HG03039 (cell line): Measurements from ENCODE around the gene SLC6A17.

Experiments
- ATAC-seq: cut with Tn5 transposase; IDR thresholded peaks from one replicate; pipeline ENCODE4 v1.9.1; 2021; ENCODE audit warnings: mild to moderate bottlenecking, moderate library complexity; ENCODE audit not compliant: unreplicated experiment

SLC6A17 gene

GRCh38 chr1:110150330-110151174 lies at the start of gene SLC6A17:
Gene SLC6A17, plus strand, starts transcription at chr1:110150494. Its CDS starts 16,436 bp downstream, at chr1:110166930.
- no peak for ATAC-seq

- ATAC-seq, result no peak
Observed at GRCh38 chr1:110102081-110102480, 48.2 kb upstream of the SLC6A17 start.

GRCh38 chr1:110106013-110106941 lies 44.0 kb upstream of the SLC6A17 start:
- ATAC-seq, result no peak

- no peak for ATAC-seq
Observed at GRCh38 chr1:110107867-110108469, 42.3 kb upstream of the SLC6A17 start.

- ATAC-seq, result no peak
Observed at GRCh38 chr1:110111081-110111480, 39.2 kb upstream of the SLC6A17 start.

GRCh38 chr1:110112143-110112542 lies 38.2 kb upstream of the SLC6A17 start, which contains the start of gene UBL4B:
Gene UBL4B, plus strand, starts transcription at chr1:110112443. Its CDS starts 92 bp downstream, at chr1:110112535.
- ATAC-seq, result no peak

- no peak for ATAC-seq
Observed at GRCh38 chr1:110112656-110113055, 37.6 kb upstream of the SLC6A17 start.

DNA sequence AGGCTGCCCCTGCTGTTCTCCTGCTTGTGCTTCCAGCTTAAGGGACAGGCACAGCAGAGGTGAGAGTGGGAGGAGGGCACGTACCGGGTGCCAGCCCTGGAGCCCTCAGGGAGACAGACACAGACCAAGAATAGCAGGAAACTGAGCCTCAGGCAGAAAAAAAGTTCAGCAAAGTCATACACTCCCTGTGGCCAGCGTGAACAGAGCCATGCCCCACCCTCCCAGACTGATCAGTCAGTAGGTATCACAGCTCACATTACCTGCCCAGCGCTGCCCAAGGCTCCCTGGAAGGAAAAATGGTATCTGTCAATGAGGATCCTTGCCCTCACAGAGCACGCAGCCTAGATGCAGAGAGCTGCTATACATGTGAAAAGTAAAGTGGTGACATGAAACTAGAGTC lies 36.7 kb upstream of the SLC6A17 start:
- ATAC-seq, result no peak

DNA sequence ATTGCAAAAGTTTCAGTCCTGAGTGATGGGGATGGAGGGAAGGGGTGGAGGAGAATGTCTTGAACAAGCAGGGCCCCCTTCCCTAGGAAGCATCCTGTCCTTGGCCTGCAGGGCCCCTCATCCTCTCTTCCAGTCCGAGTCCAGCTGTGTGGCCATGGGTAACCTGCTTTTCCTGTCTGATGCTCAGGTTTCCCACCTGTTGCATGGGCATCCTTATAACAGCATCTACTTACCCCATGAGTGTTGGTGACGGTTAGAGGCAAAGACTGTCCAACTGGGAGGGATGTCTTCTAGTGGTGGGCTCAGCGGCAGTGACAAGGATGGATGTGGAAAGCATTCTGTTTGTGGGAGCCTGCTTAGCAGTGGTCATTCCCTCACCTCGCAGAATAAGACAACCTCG lies 36.1 kb upstream of the SLC6A17 start:
- ATAC-seq, result no peak

DNA sequence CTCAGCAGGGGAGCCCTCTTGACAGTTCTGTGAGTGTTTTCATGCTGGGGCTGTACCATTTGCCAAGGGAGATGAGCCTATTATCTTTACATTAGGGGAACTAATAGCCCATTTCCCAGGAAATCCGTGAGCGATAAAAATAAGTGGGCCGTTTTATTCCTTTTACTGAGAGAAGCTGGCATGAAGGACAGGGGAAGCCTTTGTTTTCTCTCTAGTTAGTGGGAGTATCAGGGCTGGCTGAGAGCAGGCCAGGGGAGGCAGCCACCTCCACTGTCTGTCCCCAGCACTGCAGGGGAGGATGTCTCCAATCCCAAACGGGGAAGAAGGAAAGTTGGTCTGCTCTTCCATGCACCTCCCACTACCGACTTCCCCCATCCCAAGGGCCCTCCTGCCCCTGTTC lies 35.5 kb upstream of the SLC6A17 start:
- no peak for ATAC-seq

DNA sequence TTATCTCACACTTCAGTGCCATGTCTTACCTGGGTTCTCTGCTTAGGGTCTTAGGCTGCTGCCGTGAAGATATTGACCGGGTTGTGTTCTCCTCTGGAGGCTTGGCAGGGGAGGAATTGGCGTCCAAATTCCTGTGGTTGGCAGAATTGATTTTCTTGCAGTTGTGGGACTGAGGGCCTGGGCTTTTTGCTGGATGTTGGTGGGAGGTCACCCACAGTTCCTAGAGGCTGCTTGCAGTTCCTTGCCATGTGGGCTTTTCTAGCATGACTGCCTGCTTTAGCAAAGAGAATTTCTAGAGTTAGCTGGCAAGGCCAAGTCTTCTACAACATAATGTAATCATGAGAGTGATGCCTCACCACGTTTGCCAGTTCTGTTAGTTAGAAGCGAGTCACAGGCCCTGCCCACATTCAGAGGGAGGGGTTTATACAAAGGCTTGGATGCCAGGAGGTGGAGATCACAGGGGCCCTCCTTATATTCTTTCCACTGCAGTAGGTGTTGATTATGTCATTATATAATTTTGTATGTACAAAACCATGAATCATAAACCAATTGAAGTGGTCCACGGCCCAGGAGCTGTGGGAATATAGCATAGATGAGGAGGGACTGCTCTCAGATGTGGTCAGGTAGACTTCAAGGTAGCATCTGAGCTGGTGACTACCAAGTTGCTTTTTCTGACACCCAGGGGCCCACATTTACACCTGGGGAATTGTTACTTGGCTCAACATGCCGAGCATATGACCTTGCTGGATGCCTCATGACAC lies 31.5 kb upstream of the SLC6A17 start:
- ATAC-seq, result no peak

DNA sequence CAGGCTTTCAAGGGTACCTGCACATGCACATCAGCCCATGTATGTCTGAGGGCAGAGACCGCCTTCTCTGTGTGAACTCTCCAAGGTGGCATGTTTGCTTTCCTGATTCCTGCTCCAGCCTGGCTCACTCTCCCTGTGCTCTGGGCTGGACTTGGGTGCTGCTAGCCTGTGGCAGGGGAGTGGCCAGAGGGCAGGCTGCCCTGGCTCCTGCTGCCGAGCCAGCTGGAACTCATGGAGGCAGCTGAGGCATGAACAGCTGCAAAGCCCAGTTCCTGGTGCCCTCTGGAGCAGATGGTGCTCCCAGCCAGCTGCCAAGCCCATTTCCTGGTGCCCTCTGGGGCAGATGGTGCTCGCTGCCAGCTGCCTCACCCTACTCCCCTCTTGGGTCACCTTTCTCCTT lies 30.5 kb upstream of the SLC6A17 start:
- no peak for ATAC-seq

DNA sequence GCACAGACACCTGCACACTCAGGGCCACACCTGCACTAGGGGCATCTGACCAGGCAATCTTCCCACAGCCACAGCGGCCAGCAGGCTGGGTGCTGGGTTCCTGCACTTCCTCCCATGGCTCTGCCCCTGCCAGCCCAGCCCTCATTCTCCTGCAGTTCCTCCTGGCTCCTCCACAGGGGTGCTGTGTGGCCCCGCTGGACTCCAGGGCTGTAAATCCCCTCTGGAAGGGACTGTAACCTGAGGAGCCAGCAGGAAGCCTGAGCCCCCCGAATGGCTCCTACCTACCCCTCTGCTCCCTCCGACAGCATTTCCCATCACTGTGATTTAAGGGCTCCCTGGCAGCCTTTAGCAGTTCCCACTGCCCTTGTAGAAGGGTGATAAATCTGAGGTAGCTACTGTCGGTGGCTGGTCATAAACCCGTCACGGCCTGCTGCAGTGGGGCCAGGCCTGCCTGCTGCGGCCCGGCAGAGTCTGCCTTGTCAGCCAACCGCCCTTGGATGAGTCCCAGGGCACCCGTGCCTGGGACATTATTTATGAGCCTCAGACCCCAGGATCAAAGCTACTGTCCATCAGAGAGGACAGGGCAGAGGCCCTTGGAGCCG lies 29.2 kb upstream of the SLC6A17 start:
- ATAC-seq, result no peak

DNA sequence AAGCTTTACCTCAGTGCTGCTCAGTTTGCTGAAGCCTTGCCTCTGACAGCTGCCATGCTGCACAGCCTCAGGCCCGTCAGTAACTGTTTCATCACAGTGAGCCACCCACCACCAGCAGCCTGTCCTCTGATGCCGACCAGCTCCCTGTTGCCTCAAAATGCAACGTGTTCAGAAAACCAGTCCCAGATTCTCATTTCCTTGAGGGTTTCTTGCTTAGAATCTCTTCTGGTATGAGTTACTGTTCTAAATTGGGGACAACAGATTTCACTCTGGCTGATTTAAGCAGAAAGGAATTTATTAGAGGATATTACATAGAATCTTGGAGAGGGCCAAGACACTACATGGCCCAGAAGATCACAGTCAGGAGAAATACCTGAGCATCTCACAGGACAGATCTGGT lies 27.1 kb upstream of the SLC6A17 start:
- no peak for ATAC-seq

DNA sequence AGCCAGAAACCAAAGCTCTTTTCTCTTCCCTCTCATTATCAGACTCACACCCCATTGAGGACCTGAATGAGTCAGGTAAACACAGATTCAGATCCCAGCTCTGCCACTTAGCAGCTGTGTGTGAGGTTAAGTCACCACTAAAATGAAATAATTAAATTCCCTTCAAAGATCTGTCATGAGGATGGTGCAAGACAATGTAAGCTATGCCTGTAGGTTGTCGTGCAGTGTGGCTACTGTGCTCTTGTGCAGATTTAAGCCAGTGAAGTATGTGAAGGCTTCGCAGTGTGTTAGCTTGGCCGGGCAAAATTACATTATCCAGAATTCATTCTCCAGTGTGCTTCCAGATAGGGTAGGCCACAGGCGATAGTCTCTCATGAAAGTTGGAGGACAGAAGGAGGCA lies 24.5 kb upstream of the SLC6A17 start:
- ATAC-seq, result no peak

- no peak for ATAC-seq
Observed at GRCh38 chr1:110130113-110130591, 20.1 kb upstream of the SLC6A17 start.

DNA sequence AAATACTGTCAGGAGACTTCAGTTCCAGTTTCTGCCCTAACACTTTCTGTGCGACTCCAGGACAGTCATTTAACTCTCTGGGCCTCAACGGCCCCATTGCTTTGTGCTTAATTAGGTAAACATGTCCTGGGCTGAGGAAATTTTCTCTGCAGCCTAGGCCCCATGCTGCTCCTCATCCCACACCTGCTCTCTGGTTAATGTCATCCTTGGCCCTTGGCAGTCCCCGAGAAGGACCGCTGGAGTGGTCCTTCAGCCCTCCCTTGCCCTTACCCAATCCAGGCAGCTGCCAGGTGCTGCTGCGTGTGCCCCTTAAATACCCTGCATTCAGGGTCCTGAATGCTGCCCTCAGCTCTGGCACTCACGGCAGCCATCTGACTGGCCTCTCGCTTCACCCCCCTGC lies 19.3 kb upstream of the SLC6A17 start:
- ATAC-seq, result no peak

GRCh38 chr1:110132682-110133081 lies 17.6 kb upstream of the SLC6A17 start:
- ATAC-seq, result no peak

GRCh38 chr1:110133436-110133835 lies 16.9 kb upstream of the SLC6A17 start:
- ATAC-seq, result no peak

- ATAC-seq, result no peak
Observed at GRCh38 chr1:110134050-110134595, 16.2 kb upstream of the SLC6A17 start.
